DOHH2 (cell line): ENCODE results near the gene RSBN1L.

ENCODE experiments used
- EZH2phosphoT487 ChIP-seq: fragments of 200-600 bp; sonication (generic); IDR thresholded peaks from 2 replicates; pipeline ENCODE4 v1.6.1; 2017; ENCODE audit warnings: borderline replicate concordance, mild to moderate bottlenecking, antibody characterized with exemption, low read length, moderate library complexity, mixed read lengths
- TF ChIP-seq, protein P1 (sequence below): fragments of 200-600 bp; sonication (generic); IDR thresholded peaks from one replicate; pipeline ENCODE4 v1.5.1; 2014; ENCODE audit warnings: antibody characterized with exemption, mild to moderate bottlenecking, low read depth, low read length; ENCODE audit not compliant: poor library complexity, severe bottlenecking

GRCh38 chr7:77786018-77786417 lies 89.8 kb downstream of the RSBN1L start:
- TF ChIP-seq, protein P1, sequence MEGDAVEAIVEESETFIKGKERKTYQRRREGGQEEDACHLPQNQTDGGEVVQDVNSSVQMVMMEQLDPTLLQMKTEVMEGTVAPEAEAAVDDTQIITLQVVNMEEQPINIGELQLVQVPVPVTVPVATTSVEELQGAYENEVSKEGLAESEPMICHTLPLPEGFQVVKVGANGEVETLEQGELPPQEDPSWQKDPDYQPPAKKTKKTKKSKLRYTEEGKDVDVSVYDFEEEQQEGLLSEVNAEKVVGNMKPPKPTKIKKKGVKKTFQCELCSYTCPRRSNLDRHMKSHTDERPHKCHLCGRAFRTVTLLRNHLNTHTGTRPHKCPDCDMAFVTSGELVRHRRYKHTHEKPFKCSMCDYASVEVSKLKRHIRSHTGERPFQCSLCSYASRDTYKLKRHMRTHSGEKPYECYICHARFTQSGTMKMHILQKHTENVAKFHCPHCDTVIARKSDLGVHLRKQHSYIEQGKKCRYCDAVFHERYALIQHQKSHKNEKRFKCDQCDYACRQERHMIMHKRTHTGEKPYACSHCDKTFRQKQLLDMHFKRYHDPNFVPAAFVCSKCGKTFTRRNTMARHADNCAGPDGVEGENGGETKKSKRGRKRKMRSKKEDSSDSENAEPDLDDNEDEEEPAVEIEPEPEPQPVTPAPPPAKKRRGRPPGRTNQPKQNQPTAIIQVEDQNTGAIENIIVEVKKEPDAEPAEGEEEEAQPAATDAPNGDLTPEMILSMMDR: no peak
- TF ChIP-seq EZH2phosphoT487: no peak
